TTC549 (cell line): ENCODE measurements around the gene RASSF4.
"Not testable (repeated sequence)": the region's sequence is repeated elsewhere in the genome, so short reads cannot be mapped to it uniquely, and the experiment has no call there.

Experiments
- FAIRE-seq: peaks from 2 replicates; lab custom pipeline; 2012; peaks lifted over from hg19 to GRCh38; lab: Jason Lieb, UNC

RASSF4 gene

DNA sequence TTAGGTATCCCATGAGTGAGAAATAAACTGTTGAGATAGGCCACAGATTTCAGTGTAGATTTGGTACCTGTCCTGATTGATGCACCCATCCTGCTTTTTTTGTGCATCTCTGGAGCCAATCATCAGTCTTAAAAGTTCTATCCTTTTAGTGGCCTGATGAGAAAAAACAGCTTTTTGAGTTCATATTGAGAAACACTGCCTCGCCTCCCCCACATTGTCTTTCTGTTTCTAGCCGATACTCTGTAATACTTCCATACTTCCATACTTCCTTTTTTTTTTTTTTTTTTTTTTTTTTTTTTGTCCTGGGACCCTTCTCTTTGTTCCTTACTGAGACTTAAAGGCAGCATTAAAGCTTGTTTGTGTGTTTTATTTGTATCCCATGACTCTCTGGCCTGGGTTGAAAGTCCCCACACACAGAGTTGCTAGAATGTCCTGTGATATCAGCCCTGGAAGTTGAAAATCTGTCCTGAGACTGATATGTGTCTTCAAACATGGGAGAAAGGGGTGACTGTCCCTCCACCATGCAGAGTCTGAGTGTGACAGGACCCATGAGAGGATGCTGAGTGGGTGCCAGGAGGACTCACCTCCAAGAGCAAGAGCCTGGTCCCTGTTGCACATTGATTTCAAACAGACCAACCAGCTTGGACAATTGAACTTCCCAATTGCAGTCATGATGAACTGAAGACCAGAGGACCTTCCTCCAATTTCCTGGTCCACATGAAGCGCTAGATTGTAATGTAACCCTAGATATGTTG lies 46.9 kb downstream of the RASSF4 start:
- FAIRE-seq, result no peak

DNA sequence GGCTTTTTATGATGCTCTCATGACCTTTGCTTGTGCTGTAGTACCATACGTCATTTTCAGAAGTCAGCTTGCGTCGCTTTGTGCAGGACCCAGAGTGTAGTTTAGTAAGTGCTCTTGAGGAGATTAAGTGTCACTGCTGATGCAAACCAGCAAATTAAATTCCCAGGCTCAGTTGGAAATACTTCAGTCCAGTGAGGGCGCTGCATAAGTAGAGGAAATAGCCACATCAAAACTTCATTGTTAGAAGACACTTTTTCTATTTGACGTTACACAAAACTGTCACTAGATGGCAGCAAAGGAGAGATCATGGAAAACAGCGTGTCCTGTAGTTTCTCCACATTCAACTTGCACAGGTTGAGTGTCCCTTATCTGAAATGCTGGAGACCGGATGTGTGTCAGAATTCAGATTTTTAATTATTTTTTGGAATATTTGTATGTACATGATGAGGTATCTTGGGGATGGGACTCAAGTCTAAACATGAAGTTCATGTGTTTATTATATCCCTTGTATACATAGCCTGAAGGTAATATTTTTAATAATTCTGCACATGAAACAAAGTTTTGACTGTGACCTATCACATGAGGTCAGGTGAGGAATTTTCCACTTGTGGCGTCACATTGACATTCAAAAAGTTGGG lies 49.0 kb downstream of the RASSF4 start:
- FAIRE-seq, result peak; percentile 96

DNA sequence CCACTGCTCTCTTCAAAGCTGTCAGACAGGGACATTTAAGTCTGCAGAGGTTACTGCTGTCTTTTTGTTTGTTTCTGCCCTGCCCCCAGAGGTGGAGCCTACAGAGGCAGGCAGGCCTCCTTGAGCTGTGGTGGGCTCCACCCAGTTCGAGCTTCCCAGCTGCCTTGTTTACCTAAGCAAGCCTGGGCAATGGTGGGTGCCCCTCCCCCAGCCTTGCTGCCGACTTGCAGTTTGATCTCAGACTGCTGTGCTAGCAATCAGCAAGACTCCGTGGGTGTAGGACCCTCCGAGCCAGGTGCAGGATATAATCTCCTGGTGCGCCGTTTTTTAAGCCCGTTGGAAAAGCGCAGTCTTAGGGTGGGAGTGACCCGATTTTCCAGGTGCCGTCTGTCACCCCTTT lies 55.0 kb downstream of the RASSF4 start:
- FAIRE-seq, result not testable (repeated sequence)

DNA sequence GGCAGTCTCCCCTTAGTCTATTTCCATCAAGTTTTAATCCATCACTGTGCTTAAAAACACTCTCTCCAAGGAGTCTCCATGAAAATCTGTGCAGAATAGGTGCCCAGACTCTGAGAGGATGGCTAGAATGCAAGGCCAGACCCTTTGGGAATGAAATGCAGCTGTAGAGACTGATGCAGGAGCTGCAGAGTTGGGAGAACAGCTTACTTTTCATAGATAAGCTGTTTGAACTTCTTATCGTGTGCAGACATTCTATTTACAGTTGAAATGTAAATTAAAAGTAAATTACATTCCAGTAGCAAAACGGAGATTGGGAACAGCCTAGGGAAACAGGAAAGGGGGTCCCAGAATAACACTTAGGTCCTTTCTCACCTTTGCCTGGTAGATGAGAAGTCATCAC lies 56.0 kb downstream of the RASSF4 start:
- FAIRE-seq, result no peak

DNA sequence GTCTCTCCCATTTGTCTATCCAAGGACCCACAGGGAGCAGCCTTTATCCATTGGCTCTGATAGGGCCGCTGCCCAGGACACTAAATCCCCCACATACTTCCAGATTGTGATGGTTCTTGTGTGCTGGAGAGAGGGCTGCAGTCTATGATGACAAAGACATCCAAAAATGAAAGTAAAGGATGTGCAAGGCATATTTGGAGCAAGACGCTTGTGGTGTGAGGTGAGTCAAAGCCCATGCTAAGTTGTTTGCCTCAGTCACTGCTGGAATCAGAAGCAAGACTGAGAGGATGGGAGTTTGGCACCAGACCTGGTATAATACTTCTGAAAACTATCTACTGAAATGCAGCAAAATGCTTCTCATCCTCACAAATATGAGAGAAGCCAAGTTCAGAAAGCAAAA lies 63.8 kb downstream of the RASSF4 start:
- FAIRE-seq, result no peak

DNA sequence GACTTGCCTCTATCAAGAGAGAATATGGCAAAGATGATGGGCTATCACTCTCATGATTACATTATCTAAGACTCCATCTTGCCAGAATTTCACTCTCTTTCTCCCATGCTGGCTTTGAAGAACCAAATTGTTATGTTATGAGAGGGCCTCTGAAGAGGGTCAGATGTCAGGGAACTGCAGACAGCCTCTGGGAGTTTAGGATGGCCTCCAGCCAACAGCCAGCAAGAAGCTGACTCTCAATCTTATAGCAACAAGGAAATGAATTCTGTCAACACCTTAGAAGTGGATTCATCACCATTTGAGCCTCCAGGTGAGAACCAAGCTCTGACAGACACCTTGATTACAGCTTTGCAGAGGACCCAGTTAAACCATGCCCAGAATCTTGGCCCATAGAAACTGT lies 74.7 kb downstream of the RASSF4 start:
- FAIRE-seq, result no peak

DNA sequence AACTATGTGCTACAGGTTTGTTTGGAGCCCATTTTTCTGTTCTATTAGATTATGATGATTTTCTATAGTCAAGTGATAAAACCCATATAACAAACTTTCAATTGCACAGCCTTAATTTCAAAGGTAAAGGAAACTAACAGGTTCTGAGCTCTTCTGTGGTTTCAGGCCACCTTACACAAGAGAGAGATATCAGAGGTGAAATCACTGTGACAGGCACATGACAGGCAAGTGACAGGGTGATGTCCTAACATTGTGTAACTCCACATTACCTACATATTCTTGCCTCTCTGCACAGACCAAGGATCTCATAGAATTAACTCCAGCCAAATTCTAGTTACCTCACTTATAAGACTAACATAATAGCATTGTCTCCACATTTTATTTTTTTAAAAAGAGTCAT lies 76.1 kb downstream of the RASSF4 start:
- no peak for FAIRE-seq

DNA sequence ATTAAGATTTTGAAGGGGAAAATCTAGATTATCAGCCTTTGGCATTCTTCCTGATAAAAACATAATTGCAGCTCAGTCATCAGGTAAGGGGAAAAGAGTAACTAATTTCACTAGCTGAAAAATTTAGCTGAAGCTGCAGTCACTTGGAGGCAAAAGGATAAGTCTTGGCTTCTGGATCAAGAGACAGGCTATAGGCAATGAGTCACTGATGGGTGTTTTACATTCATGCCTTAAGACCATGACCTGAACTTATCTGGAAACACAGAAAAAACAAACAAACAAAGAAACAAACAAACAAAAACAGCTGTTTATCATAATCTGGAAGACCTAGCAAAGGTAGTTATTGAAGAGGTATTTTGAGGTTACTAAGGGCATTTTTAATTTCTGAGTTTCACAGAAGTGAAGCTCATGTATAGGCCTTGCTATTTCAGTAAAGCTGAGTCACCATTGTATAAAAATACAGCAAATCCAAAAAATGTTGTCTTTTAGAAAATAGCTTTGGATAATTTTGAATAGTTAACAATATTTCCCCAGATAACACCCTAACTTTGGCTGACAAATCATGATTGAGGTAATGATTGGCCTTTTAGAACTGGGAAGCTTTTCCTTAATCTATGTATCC lies 81.4 kb downstream of the RASSF4 start:
- no peak for FAIRE-seq

DNA sequence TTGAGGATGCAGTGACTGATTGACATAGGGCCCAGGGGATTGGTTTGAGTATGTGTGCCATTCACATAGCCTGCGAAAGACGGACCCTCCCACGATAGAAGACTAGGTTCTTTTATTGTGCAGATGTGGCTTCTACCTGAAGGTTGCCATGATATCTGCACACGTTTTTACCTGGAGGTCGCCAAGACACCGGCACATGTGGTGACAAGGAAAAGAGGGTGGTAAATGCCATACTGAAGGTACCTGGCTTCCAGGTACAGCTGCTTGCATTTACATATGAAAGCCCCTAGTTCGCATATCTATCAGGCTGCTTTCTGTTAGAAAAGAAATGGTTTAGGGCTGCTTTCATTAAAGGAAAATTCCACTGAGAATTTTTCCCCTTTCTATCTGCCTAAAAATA lies 84.7 kb downstream of the RASSF4 start:
- FAIRE-seq, result no peak
